ENCODE measurements around the gene MS4A1. TPM values are rescaled to one million over a fixed set of nuclear protein-coding genes. Genes with fewer than 3 reads are reported as not detected.

The MS4A1 gene
- total RNA-seq, 1 experiment from 2014 or later: not detected

GRCh38 chr11:60454212-60454611, 1.4 kb upstream of the MS4A1 start:
- no TSS peak for BruUV-seq (replicated peaks)

GRCh38 chr11:60457576-60457975, 1.9 kb downstream of the MS4A1 start:
- Histone ChIP-seq H3K27ac (no peak overlapping the region), H3K9me2 (ENCODE audit: insufficient read depth) (no peaks in the 10 kb centered on the region), H3K9me3 (ENCODE audit: insufficient read depth, low read depth) (no peaks in the 10 kb centered on the region), H3K4me1 (replicated peaks; ENCODE audit: insufficient read depth) (no peaks in the 10 kb centered on the region), H3K36me3 (ENCODE audit: low read depth) (no peaks in the 10 kb centered on the region), H2AFZ (no peak overlapping the region), H3K4me2 (no peak overlapping the region), H3K27me3 (ENCODE audit: insufficient read depth, low read depth) (peaks cover 25% of the 10 kb centered on the region), H3K4me3 (no peak overlapping the region), H3F3A (ENCODE audit: insufficient read depth, low read depth) (no peaks in the 10 kb centered on the region), H3K79me2 (ENCODE audit: low read depth) (no peaks in the 10 kb centered on the region), H4K20me1 (ENCODE audit: insufficient read depth) (no peaks in the 10 kb centered on the region)
- no peak for TF ChIP-seq CTCF (conservative IDR thresholded peaks at IDR 0.05)
- TF ChIP-seq EZH2 (IDR thresholded peaks at IDR 0.05; ENCODE audit: low read depth): no peak
- no peak for DNase-seq
- CTCF ChIA-PET: no interaction called here
- no TSS peak for BruUV-seq (replicated peaks)
- intact Hi-C loops (cut with micrococcal nuclease; ENCODE audit: unreplicated experiment): no loop called here
- POLR2A ChIA-PET (ENCODE audit: unreplicated experiment): no interaction called here

More at GRCh38 chr11:60454212-60454611, 1.4 kb upstream of the MS4A1 start:
- no peak for TF ChIP-seq EZH2 (IDR thresholded peaks at IDR 0.05; ENCODE audit: low read depth)
- no peak for TF ChIP-seq CTCF (conservative IDR thresholded peaks at IDR 0.05)
- Histone ChIP-seq H3K9me3 (ENCODE audit: insufficient read depth, low read depth) (no peaks in the 10 kb centered on the region), H3K79me2 (ENCODE audit: low read depth) (no peaks in the 10 kb centered on the region), H3K36me3 (ENCODE audit: low read depth) (no peaks in the 10 kb centered on the region), H3F3A (ENCODE audit: insufficient read depth, low read depth) (no peaks in the 10 kb centered on the region), H3K4me3 (no peak overlapping the region), H3K4me2 (no peak overlapping the region), H3K27ac (no peak overlapping the region), H3K27me3 (ENCODE audit: insufficient read depth, low read depth) (peaks cover 19% of the 10 kb centered on the region), H4K20me1 (ENCODE audit: insufficient read depth) (no peaks in the 10 kb centered on the region), H2AFZ (no peak overlapping the region), H3K4me1 (replicated peaks; ENCODE audit: insufficient read depth) (no peaks in the 10 kb centered on the region), H3K9me2 (ENCODE audit: insufficient read depth) (no peaks in the 10 kb centered on the region)
- CTCF ChIA-PET: no interaction called here
- intact Hi-C loops (cut with micrococcal nuclease; ENCODE audit: unreplicated experiment): no loop called here
- POLR2A ChIA-PET (ENCODE audit: unreplicated experiment): no interaction called here
- no peak for DNase-seq

- Histone ChIP-seq H3F3A (ENCODE audit: insufficient read depth, low read depth) (no peaks in the 10 kb centered on the region), H3K9me3 (ENCODE audit: insufficient read depth, low read depth) (no peaks in the 10 kb centered on the region), H3K79me2 (ENCODE audit: low read depth) (no peaks in the 10 kb centered on the region), H3K4me1 (replicated peaks; ENCODE audit: insufficient read depth) (no peaks in the 10 kb centered on the region), H4K20me1 (ENCODE audit: insufficient read depth) (no peaks in the 10 kb centered on the region), H3K4me2 (no peak overlapping the region), H2AFZ (no peak overlapping the region), H3K4me3 (no peak overlapping the region), H3K27ac (no peak overlapping the region), H3K27me3 (ENCODE audit: insufficient read depth, low read depth) (peaks cover 25% of the 10 kb centered on the region), H3K36me3 (ENCODE audit: low read depth) (no peaks in the 10 kb centered on the region), H3K9me2 (ENCODE audit: insufficient read depth) (no peaks in the 10 kb centered on the region)
- POLR2A ChIA-PET (ENCODE audit: unreplicated experiment): no interaction called here
- no peak for DNase-seq
- BruUV-seq (replicated peaks): no TSS peak
- intact Hi-C loops (cut with micrococcal nuclease; ENCODE audit: unreplicated experiment): no loop called here
- TF ChIP-seq EZH2 (IDR thresholded peaks at IDR 0.05; ENCODE audit: low read depth) (no peak), CTCF (conservative IDR thresholded peaks at IDR 0.05) (no peak)
- CTCF ChIA-PET: no interaction called here
Observed at GRCh38 chr11:60459345-60459744, 3.7 kb downstream of the MS4A1 start.
